ENCODE results near the gene SPSB2. TPM values are rescaled to one million over a fixed set of nuclear protein-coding genes. Genes with fewer than 3 reads are reported as not detected.
"Not testable (repeated sequence)": the region's sequence is repeated elsewhere in the genome, so short reads cannot be mapped to it uniquely, and the experiment has no call there.

Gene SPSB2
- total and polyA plus RNA-seq, 2 donors from 2014 or later: 19.0 to 21.3 TPM

GRCh38 chr12:6866920-6867412 is 6.1 kb downstream of the SPSB2 start:
- peak in 1 of 5 donors; percentile 29 for DNase-seq
- peaks cover 0 to 34% (median 22%) of the 10 kb centered on the region in 3 donors for H3K4me1 ChIP-seq (ENCODE audit: control insufficient read depth in 2 of 3, insufficient read depth in 2 of 3, low read depth in 1 of 3, low read length in 3 of 3)
- FAIRE-seq: no peak
- peaks cover 7 to 41% (median 16%) of the 10 kb centered on the region in 3 donors for H3K36me3 ChIP-seq (ENCODE audit: control insufficient read depth in 2 of 3, insufficient read depth in 3 of 3, low read length in 3 of 3)
- peak overlapping the region; percentile 92 to 95 for H3K27ac ChIP-seq (ENCODE audit: low read depth in 2 of 2, low read length in 2 of 2)
- H3K27me3 ChIP-seq (ENCODE audit: control insufficient read depth, insufficient read depth, low read length): no peaks in the 10 kb centered on the region
- H3K4me3 ChIP-seq (ENCODE audit: low read length in 3 of 3): peak overlapping the region; percentile 41 to 80 (median 56)
- no peak for TF ChIP-seq CTCF (IDR thresholded peaks at IDR 0.05; ENCODE audit: borderline replicate concordance, extremely low read depth, insufficient read depth)
- H3K9ac ChIP-seq (ENCODE audit: low read length in 3 of 3): peak overlapping the region; percentile 44 to 76 (median 61)
- intact Hi-C loops (cut with DNase I): no loop called here
- no peaks in the 10 kb centered on the region for H3K9me3 ChIP-seq (ENCODE audit: control insufficient read depth in 2 of 3, insufficient read depth in 1 of 3, low read length in 3 of 3)

DNA sequence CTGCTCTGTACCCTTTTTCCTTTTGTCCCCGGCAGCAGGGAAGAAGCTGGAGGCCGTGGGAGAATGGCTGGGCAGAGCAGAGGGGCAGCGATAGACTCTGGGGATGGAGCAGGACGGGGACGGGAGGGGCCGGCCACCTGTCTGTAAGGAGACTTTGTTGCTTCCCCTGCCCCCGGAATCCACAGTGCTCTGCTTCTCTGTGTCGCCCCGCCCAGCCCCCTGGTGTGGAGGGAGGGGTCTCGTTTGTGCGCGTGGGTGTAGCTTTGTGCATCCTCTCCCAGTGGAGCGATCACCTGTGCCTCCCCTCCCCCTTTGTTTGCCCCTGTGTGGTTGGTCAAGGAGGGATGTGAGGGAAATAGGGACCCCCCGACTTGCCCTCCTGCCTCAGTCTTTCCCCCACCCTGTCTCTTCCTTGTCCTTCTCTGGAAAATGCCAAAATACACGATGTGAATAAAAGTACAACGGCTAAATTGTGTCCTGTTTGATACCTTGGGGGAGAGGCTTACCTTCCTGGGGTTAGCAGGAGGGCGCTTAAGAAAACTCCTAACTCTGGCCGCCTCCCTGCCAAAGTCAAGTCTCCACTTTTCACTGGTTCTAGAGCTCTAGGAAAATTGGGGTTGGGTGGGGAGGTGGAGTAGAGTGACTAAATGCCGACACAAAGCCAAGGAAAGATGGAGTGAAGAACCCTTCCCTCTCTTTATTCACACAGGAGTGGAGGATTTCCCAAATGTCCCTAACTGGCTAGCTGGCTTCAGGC is 6.8 kb downstream of the SPSB2 start:
- H3K36me3 ChIP-seq (ENCODE audit: control insufficient read depth in 2 of 3, insufficient read depth in 3 of 3, low read length in 3 of 3): peaks cover 7 to 44% (median 20%) of the 10 kb centered on the region in 3 donors
- peak overlapping the region in 2 of 3 donors; percentile 41 to 80 for H3K4me3 ChIP-seq (ENCODE audit: low read length in 3 of 3)
- TF ChIP-seq CTCF (IDR thresholded peaks at IDR 0.05; ENCODE audit: borderline replicate concordance, extremely low read depth, insufficient read depth): no peak
- H3K4me1 ChIP-seq (ENCODE audit: control insufficient read depth in 2 of 3, insufficient read depth in 2 of 3, low read depth in 1 of 3, low read length in 3 of 3): peaks cover 0 to 28% (median 16%) of the 10 kb centered on the region in 3 donors
- H3K9ac ChIP-seq (ENCODE audit: low read length in 3 of 3): peak overlapping the region in 2 of 3 donors; percentile 61 to 76
- intact Hi-C loops (cut with DNase I): no loop called here
- peak overlapping the region in 1 of 2 donors; percentile 95 for H3K27ac ChIP-seq (ENCODE audit: low read depth in 2 of 2, low read length in 2 of 2)
- no peaks in the 10 kb centered on the region for H3K27me3 ChIP-seq (ENCODE audit: control insufficient read depth, insufficient read depth, low read length)
- DNase-seq (peak in 3 of 5 donors; percentile 33 to 78 (median 75)), FAIRE-seq (no peak)
- no peaks in the 10 kb centered on the region for H3K9me3 ChIP-seq (ENCODE audit: control insufficient read depth in 2 of 3, insufficient read depth in 1 of 3, low read length in 3 of 3)

- H3K9ac ChIP-seq (ENCODE audit: low read length in 3 of 3); intact Hi-C loops (cut with DNase I); H3K27me3 ChIP-seq (ENCODE audit: control insufficient read depth, insufficient read depth, low read length); FAIRE-seq; H3K9me3 ChIP-seq (ENCODE audit: control insufficient read depth in 2 of 3, insufficient read depth in 1 of 3, low read length in 3 of 3); H3K27ac ChIP-seq (ENCODE audit: low read depth in 2 of 2, low read length in 2 of 2); H3K4me3 ChIP-seq (ENCODE audit: low read length in 3 of 3): not testable (repeated sequence)
- Histone ChIP-seq H3K4me1 (ENCODE audit: control insufficient read depth in 2 of 3, insufficient read depth in 2 of 3, low read depth in 1 of 3, low read length in 3 of 3) (peaks cover 0 to 23% (median 10%) of the 10 kb centered on the region in 3 donors), H3K36me3 (ENCODE audit: control insufficient read depth in 2 of 3, insufficient read depth in 3 of 3, low read length in 3 of 3) (peaks cover 9 to 46% (median 29%) of the 10 kb centered on the region in 3 donors)
- DNase-seq: peak in 1 of 5 donors; percentile 25
Observed at GRCh38 chr12:6865307-6865706, 7.8 kb downstream of the SPSB2 start.

- Histone ChIP-seq H3K4me3 (ENCODE audit: low read length in 3 of 3) (no peak overlapping the region), H3K4me1 (ENCODE audit: control insufficient read depth in 2 of 3, insufficient read depth in 2 of 3, low read depth in 1 of 3, low read length in 3 of 3) (peaks cover 0 to 10% (median 1%) of the 10 kb centered on the region in 3 donors), H3K9me3 (ENCODE audit: control insufficient read depth in 2 of 3, insufficient read depth in 1 of 3, low read length in 3 of 3) (no peaks in the 10 kb centered on the region), H3K27me3 (ENCODE audit: control insufficient read depth, insufficient read depth, low read length) (no peaks in the 10 kb centered on the region), H3K9ac (ENCODE audit: low read length in 3 of 3) (no peak overlapping the region), H3K27ac (ENCODE audit: low read depth in 2 of 2, low read length in 2 of 2) (no peak overlapping the region), H3K36me3 (ENCODE audit: control insufficient read depth in 2 of 3, insufficient read depth in 3 of 3, low read length in 3 of 3) (peaks cover 4 to 49% (median 30%) of the 10 kb centered on the region in 3 donors)
- DNase-seq (peak in 1 of 5 donors; percentile 74), FAIRE-seq (no peak)
- no peak for TF ChIP-seq CTCF (IDR thresholded peaks at IDR 0.05; ENCODE audit: borderline replicate concordance, extremely low read depth, insufficient read depth)
- intact Hi-C loops (cut with DNase I): no loop called here
Observed at GRCh38 chr12:6863586-6864321, 9.3 kb downstream of the SPSB2 start.
